Loucy (cell line): ENCODE data around the gene SKAP2.
A peak's percentile ranks its signal among the peaks of the same experiment; 100 is the strongest.

Experiments
- H2AFZ ChIP-seq: fragments of 200-600 bp; sonication (generic); 2 replicates; pipeline ENCODE4 v1.6.0; 2016; ENCODE audit warnings: antibody characterized with exemption, mild to moderate bottlenecking, low read length, moderate library complexity
- H3F3A ChIP-seq: fragments of 200-600 bp; 2 replicates; pipeline ENCODE4 v1.6.0; 2016; ENCODE audit warnings: antibody characterized with exemption, low read depth, mild to moderate bottlenecking
- H3K27me3 ChIP-seq: fragments of 200-600 bp; sonication (generic); 2 replicates; pipeline ENCODE4 v1.6.1; 2014; ENCODE audit warnings: low read length, mild to moderate bottlenecking; ENCODE audit not compliant: insufficient read depth, poor library complexity, severe bottlenecking
- H3K36me3 ChIP-seq: fragments of 200-600 bp; sonication (generic); 2 replicates; pipeline ENCODE4 v1.6.1; 2016; ENCODE audit warnings: low read length; ENCODE audit not compliant: insufficient read depth
- H3K4me1 ChIP-seq: fragments of 200-600 bp; sonication (generic); 2 replicates; pipeline ENCODE4 v1.5.1; 2014; ENCODE audit warnings: low read length, mild to moderate bottlenecking; ENCODE audit not compliant: insufficient read depth, poor library complexity, severe bottlenecking
- H3K4me2 ChIP-seq: fragments of 200-600 bp; sonication (generic); 2 replicates; pipeline ENCODE4 v1.6.0; 2014; ENCODE audit warnings: antibody characterized with exemption, low read length, low read depth, mild to moderate bottlenecking; ENCODE audit not compliant: poor library complexity, severe bottlenecking
- H3K4me3 ChIP-seq: fragments of 200-600 bp; sonication (generic); 2 replicates; pipeline ENCODE4 v1.5.1; 2014; ENCODE audit warnings: low read length, mild to moderate bottlenecking, mixed read lengths; ENCODE audit not compliant: poor library complexity, severe bottlenecking
- H3K79me2 ChIP-seq: fragments of 200-600 bp; sonication (generic); 2 replicates; pipeline ENCODE4 v1.6.1; 2014; ENCODE audit warnings: low read length; ENCODE audit not compliant: insufficient read depth
- H3K9ac ChIP-seq: fragments of 200-600 bp; sonication (generic); 2 replicates; pipeline ENCODE4 v1.6.0; 2014; ENCODE audit warnings: mild to moderate bottlenecking, low read depth, low read length, moderate library complexity; ENCODE audit not compliant: poor library complexity, severe bottlenecking
- H3K9me2 ChIP-seq: fragments of 200-600 bp; sonication (generic); replicated peaks from 2 replicates; pipeline ENCODE4 v1.6.1; 2016; ENCODE audit warnings: low read depth, low read length, mixed read lengths
- H3K9me3 ChIP-seq: fragments of 200-600 bp; sonication (generic); 2 replicates; pipeline ENCODE4 v1.6.1; 2014; ENCODE audit warnings: mild to moderate bottlenecking, antibody characterized with exemption, low read length, low read depth; ENCODE audit not compliant: insufficient read depth
- H4K20me1 ChIP-seq: fragments of 200-600 bp; sonication (generic); 2 replicates; pipeline ENCODE4 v1.6.0; 2014; ENCODE audit warnings: antibody characterized with exemption, low read length, mild to moderate bottlenecking; ENCODE audit not compliant: insufficient read depth, poor library complexity, severe bottlenecking
- EZH2phosphoT487 ChIP-seq: fragments of 200-600 bp; IDR thresholded peaks from 2 replicates; pipeline ENCODE4 v1.6.1; 2018; ENCODE audit warnings: antibody characterized with exemption, mild to moderate bottlenecking, moderate library complexity, borderline replicate concordance
- TF ChIP-seq, protein P1 (sequence below): fragments of 200-600 bp; sonication (generic); conservative IDR thresholded peaks from 2 replicates; pipeline ENCODE4 v1.5.1; 2014; ENCODE audit warnings: mild to moderate bottlenecking, antibody characterized with exemption, low read length

The SKAP2 gene

GRCh38 chr7:26760501-26760900, 103.9 kb downstream of the SKAP2 start:
- TF ChIP-seq, protein P1, sequence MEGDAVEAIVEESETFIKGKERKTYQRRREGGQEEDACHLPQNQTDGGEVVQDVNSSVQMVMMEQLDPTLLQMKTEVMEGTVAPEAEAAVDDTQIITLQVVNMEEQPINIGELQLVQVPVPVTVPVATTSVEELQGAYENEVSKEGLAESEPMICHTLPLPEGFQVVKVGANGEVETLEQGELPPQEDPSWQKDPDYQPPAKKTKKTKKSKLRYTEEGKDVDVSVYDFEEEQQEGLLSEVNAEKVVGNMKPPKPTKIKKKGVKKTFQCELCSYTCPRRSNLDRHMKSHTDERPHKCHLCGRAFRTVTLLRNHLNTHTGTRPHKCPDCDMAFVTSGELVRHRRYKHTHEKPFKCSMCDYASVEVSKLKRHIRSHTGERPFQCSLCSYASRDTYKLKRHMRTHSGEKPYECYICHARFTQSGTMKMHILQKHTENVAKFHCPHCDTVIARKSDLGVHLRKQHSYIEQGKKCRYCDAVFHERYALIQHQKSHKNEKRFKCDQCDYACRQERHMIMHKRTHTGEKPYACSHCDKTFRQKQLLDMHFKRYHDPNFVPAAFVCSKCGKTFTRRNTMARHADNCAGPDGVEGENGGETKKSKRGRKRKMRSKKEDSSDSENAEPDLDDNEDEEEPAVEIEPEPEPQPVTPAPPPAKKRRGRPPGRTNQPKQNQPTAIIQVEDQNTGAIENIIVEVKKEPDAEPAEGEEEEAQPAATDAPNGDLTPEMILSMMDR = no peak
- TF ChIP-seq EZH2phosphoT487 = no peak
- no peaks in the 10 kb centered on the region for H3K79me2 ChIP-seq
- H3K9me3 ChIP-seq = no peaks in the 10 kb centered on the region
- no peaks in the 10 kb centered on the region for H3K36me3 ChIP-seq
- peaks cover 19% of the 10 kb centered on the region for H3K4me1 ChIP-seq
- no peaks in the 10 kb centered on the region for H4K20me1 ChIP-seq
- no peak overlapping the region for H2AFZ ChIP-seq
- peak overlapping the region; percentile 4 for H3K4me3 ChIP-seq
- no peaks in the 10 kb centered on the region for H3F3A ChIP-seq
- peak overlapping the region; percentile 53 for H3K4me2 ChIP-seq
- H3K9me2 ChIP-seq = no peaks in the 10 kb centered on the region
- no peak overlapping the region for H3K9ac ChIP-seq
- H3K27me3 ChIP-seq = no peaks in the 10 kb centered on the region

GRCh38 chr7:26759108-26759507, 105.3 kb downstream of the SKAP2 start:
- Histone ChIP-seq H3K9me3 (no peaks in the 10 kb centered on the region), H3K4me2 (no peak overlapping the region), H4K20me1 (no peaks in the 10 kb centered on the region), H3K9me2 (no peaks in the 10 kb centered on the region), H2AFZ (no peak overlapping the region), H3K36me3 (no peaks in the 10 kb centered on the region), H3K79me2 (no peaks in the 10 kb centered on the region), H3K4me3 (no peak overlapping the region), H3K27me3 (no peaks in the 10 kb centered on the region), H3F3A (no peaks in the 10 kb centered on the region), H3K4me1 (peaks cover 19% of the 10 kb centered on the region), H3K9ac (no peak overlapping the region)
- no peak for TF ChIP-seq EZH2phosphoT487
- TF ChIP-seq, protein P1 = no peak

DNA sequence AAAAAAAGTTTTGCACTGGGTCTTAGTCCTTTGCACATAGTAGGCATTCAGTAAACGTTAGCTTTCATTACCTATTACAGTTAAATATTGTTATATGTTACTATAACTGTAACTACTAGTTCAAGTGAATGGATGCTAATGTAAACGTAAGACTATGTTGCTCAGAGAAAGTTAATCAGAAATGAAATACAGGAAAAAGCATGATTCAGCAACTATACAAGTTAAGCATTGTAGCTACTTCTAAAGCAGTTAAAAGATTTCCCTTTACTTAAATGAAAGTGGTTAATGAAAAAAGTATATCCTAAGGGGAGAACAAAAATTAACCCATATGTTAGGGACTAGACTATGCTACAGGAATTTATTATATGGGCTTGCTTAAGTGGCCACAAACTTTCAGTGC, 121.2 kb downstream of the SKAP2 start:
- Histone ChIP-seq H3K79me2 (no peaks in the 10 kb centered on the region), H3F3A (no peaks in the 10 kb centered on the region), H3K4me2 (no peak overlapping the region)

More for the DNA sequence above, 121.2 kb downstream of the SKAP2 start:
- no peak for TF ChIP-seq EZH2phosphoT487
- TF ChIP-seq, protein P1 = no peak
- H3K9me2 ChIP-seq = no peaks in the 10 kb centered on the region
- H4K20me1 ChIP-seq = no peaks in the 10 kb centered on the region
- no peak overlapping the region for H2AFZ ChIP-seq
- H3K27me3 ChIP-seq = no peaks in the 10 kb centered on the region
- H3K4me3 ChIP-seq = no peak overlapping the region
- H3K9me3 ChIP-seq = no peaks in the 10 kb centered on the region
- H3K4me1 ChIP-seq = peaks cover 7% of the 10 kb centered on the region
- no peak overlapping the region for H3K9ac ChIP-seq
- H3K36me3 ChIP-seq = peaks cover 4% of the 10 kb centered on the region; the same call in 1 of the 2 replicates
